Endothelial cell of umbilical vein (primary cell): ENCODE measurements around the gene ADCY2. TPM values are rescaled to one million over a fixed set of nuclear protein-coding genes. Genes with fewer than 3 reads are reported as not detected.

ENCODE experiments used
- BruUV-seq: library from RNA; stranded (reverse); fragments of 400-500 nt; replicated peaks from 2 replicates; lab custom pipeline; 2021; lab: Mats Ljungman, UMichigan
- CTCF ChIA-PET: fragments of 300-600, 350-600 bp; sonication (Branson Sonifier 250); formaldehyde crosslinking; loops from one replicate; lab custom pipeline; 2021; ENCODE audit warnings: antibody characterized with exemption, inconsistent platforms; lab: Charles Lee
- POLR2A ChIA-PET: fragments of 300-600, 350-600 bp; sonication (Branson Sonifier 250); formaldehyde crosslinking; loops from one replicate; lab custom pipeline; 2021; ENCODE audit warnings: antibody characterized with exemption, inconsistent platforms; lab: Charles Lee
- DNase-seq: peaks from one replicate; pipeline ENCODE4 v3.0.0-alpha.2; 2011; ENCODE audit warnings: low read depth, low spot score
- FAIRE-seq: peaks from 2 replicates; lab custom pipeline; 2011; peaks lifted over from hg19 to GRCh38; lab: Jason Lieb, UNC
- H2AFZ ChIP-seq: 2 replicates; pipeline ENCODE4 v1.6.0; 2012; ENCODE audit warnings: low read depth, low read length, control low read depth, inconsistent platforms
- H3K27ac ChIP-seq: 2 replicates; pipeline ENCODE4 v1.5.1; 2011; ENCODE audit warnings: low read depth, mild to moderate bottlenecking, control low read depth, low read length, moderate library complexity; ENCODE audit not compliant: insufficient read depth
- H3K27me3 ChIP-seq, 2 experiments: 2 replicates each; pipeline versions ENCODE4 v1.6.0 to v1.6.1; 2011; ENCODE audit warnings: low read length in 2 of 2, mixed read lengths in 1 of 2; ENCODE audit not compliant: control insufficient read depth in 2 of 2, insufficient read depth in 2 of 2
- H3K36me3 ChIP-seq, 2 experiments: 2 replicates in 1 of 2; 3 replicates in 1 of 2; pipeline ENCODE4 v1.5.1; 2011; ENCODE audit warnings: low read length in 2 of 2, mild to moderate bottlenecking in 1 of 2, moderate library complexity in 1 of 2; ENCODE audit not compliant: control insufficient read depth in 2 of 2, insufficient read depth in 2 of 2; ENCODE audit errors: extremely low read depth in 1 of 2
- H3K4me1 ChIP-seq: 3 replicates; pipeline ENCODE4 v1.5.1; 2011; ENCODE audit warnings: mild to moderate bottlenecking, low read length; ENCODE audit not compliant: control insufficient read depth, insufficient read depth; ENCODE audit errors: extremely low read depth
- H3K4me2 ChIP-seq: 2 replicates; pipeline ENCODE4 v1.6.1; 2011; ENCODE audit warnings: low read length, control low read depth, mixed read lengths; ENCODE audit not compliant: insufficient read depth
- H3K4me3 ChIP-seq, 3 experiments: fragments of 200-600 bp in 1 of 3; sonication (generic), shearing (Covaris generic) in 1 of 3; replicated peaks in 1 of 3; 2 replicates each; pipeline ENCODE4 v1.5.1; 2011 to 2016; ENCODE audit warnings: control low read depth in 3 of 3, low read length in 3 of 3, mild to moderate bottlenecking in 2 of 3, inconsistent platforms in 1 of 3, low read depth in 1 of 3, moderate library complexity in 1 of 3; ENCODE audit not compliant: insufficient read depth in 1 of 3
- H3K79me2 ChIP-seq: 2 replicates; pipeline ENCODE4 v1.6.0; 2012; ENCODE audit warnings: low read length, inconsistent platforms; ENCODE audit not compliant: control insufficient read depth, insufficient read depth
- H3K9ac ChIP-seq: replicated peaks from 2 replicates; pipeline ENCODE3; 2011; ENCODE audit warnings: low read length, control low read depth; ENCODE audit not compliant: insufficient read depth; ENCODE audit errors: extremely low read depth
- H3K9me1 ChIP-seq: replicated peaks from 3 replicates; pipeline ENCODE4 v1.6.0; 2011; ENCODE audit warnings: mild to moderate bottlenecking, low read length; ENCODE audit not compliant: control insufficient read depth, insufficient read depth; ENCODE audit errors: extremely low read depth
- H3K9me3 ChIP-seq: replicated peaks from 2 replicates; pipeline ENCODE4 v1.5.1; 2012; ENCODE audit warnings: low read length, inconsistent platforms; ENCODE audit not compliant: control insufficient read depth, insufficient read depth
- H4K20me1 ChIP-seq: replicated peaks from 2 replicates; pipeline ENCODE3; 2011; ENCODE audit warnings: mild to moderate bottlenecking, low read length; ENCODE audit not compliant: control insufficient read depth, insufficient read depth; ENCODE audit errors: extremely low read depth
- CTCF ChIP-seq, 2 donors: IDR thresholded peaks; 1 replicate in 1 of 2; 2 replicates in 1 of 2; pipeline ENCODE4 v1.5.1; 2011; ENCODE audit warnings: low read length in 2 of 2, mild to moderate bottlenecking in 2 of 2, moderate library complexity in 2 of 2, control low read depth in 1 of 2, inconsistent platforms in 1 of 2, low read depth in 1 of 2; ENCODE audit not compliant: insufficient read depth in 1 of 2; ENCODE audit errors: extremely low read depth in 1 of 2
- EZH2 ChIP-seq: IDR thresholded peaks from 2 replicates; pipeline ENCODE4 v1.6.1; 2012; ENCODE audit warnings: borderline replicate concordance, low read depth, mild to moderate bottlenecking, moderate library complexity, low read length, inconsistent platforms; ENCODE audit not compliant: severe bottlenecking
- FOS ChIP-seq: IDR thresholded peaks from 2 replicates; pipeline ENCODE4 v1.6.1; 2011; ENCODE audit warnings: mild to moderate bottlenecking, low read length, moderate library complexity, borderline replicate concordance; ENCODE audit not compliant: insufficient read depth
- GATA2 ChIP-seq: IDR thresholded peaks from 2 replicates; pipeline ENCODE4 v1.7.0; 2011; ENCODE audit warnings: low read depth, mild to moderate bottlenecking, moderate library complexity, mixed read lengths, low read length; ENCODE audit not compliant: insufficient read length, insufficient read depth
- JUN ChIP-seq: IDR thresholded peaks from 2 replicates; pipeline ENCODE4 v1.6.1; 2011; ENCODE audit warnings: borderline replicate concordance, low read depth; ENCODE audit not compliant: insufficient read length, insufficient read depth
- MAX ChIP-seq: IDR thresholded peaks from 2 replicates; pipeline ENCODE4 v1.6.1; 2011; ENCODE audit not compliant: insufficient read depth, insufficient read length
- MYC ChIP-seq: IDR thresholded peaks from one replicate; pipeline ENCODE4 v1.6.1; 2011; ENCODE audit warnings: mild to moderate bottlenecking, low read depth, low read length
- POLR2A ChIP-seq: IDR thresholded peaks from 2 replicates; pipeline ENCODE4 v1.6.1; 2012; ENCODE audit warnings: low read depth, mild to moderate bottlenecking, control low read depth, low read length
- POLR2AphosphoS5 ChIP-seq: IDR thresholded peaks from 2 replicates; pipeline ENCODE4 v1.6.1; 2012; ENCODE audit warnings: low read depth, mild to moderate bottlenecking, control low read depth, low read length, moderate library complexity; ENCODE audit not compliant: insufficient read depth
- dilution Hi-C: fragments of 300-500 bp; cut with MboI; formaldehyde crosslinking; loops from one replicate; pipeline ENCODE4 v1.15.0; 2019; ENCODE audit warnings: low sequenced_read_pairs; ENCODE audit not compliant: extremely low pct_ligation_motif_present
- intact Hi-C: fragments of 100-400 bp; cut with micrococcal nuclease; formaldehyde crosslinking; loops from one replicate; pipeline ENCODE4 v1.10.0; 2022
- polyA plus RNA-seq, 4 experiments: library from polyadenylated mRNA; depleted of rRNA in 3 of 4; stranded (reverse) in 3 of 4; unstranded in 1 of 4; fragments of >200 nt; gene quantifications; 2 replicates each; pipeline versions ENCODE4 v1.2.1 to v1.2.3, GENCODE V29; 2011 to 2012; ENCODE audit warnings: missing spikeins in 1 of 4
- total RNA-seq: library from RNA; stranded (reverse); gene quantifications from 2 replicates; pipeline ENCODE4 v1.2.3, GENCODE V29; 2021

The ADCY2 gene
- total and polyA plus RNA-seq, 2 donors (not counting 3 experiments of a cell fraction or from before 2014, with no cell fraction given): under 0.01 TPM; not detected in 1

GRCh38 chr5:7813007-7813406, 417.1 kb downstream of the ADCY2 start:
- dilution Hi-C loops: no loop called here
- Histone ChIP-seq H3K27ac (no peak overlapping the region), H3K4me2 (no peak overlapping the region), H3K4me1 (no peaks in the 10 kb centered on the region), H3K9me1 (no peaks in the 10 kb centered on the region), H4K20me1 (no peaks in the 10 kb centered on the region), H2AFZ (no peak overlapping the region), H3K9me3 (no peaks in the 10 kb centered on the region), H3K4me3 (no peak overlapping the region), H3K36me3 (no peaks in the 10 kb centered on the region), H3K27me3 (no peaks in the 10 kb centered on the region), H3K79me2 (no peaks in the 10 kb centered on the region), H3K9ac (no peak overlapping the region)
- DNase-seq: no peak
- ChIA-PET POLR2A (no interaction called here), CTCF (interaction anchor here (1.3 kb wide), 1 partner anchor 38 kb away, joined by 3 read pairs; the partner anchor contains the start of gene CFAP90)
- intact Hi-C loops: no loop called here
- FAIRE-seq: no peak
- no TSS peak for BruUV-seq
- no peak for TF ChIP-seq FOS

GRCh38 chr5:7813576-7813975, 417.6 kb downstream of the ADCY2 start:
- H3K36me3 ChIP-seq: no peaks in the 10 kb centered on the region
- H3K9me1 ChIP-seq: no peaks in the 10 kb centered on the region
- CTCF ChIA-PET: interaction anchor here (0.7 to 1.2 kb wide), 2 partner anchors 9 to 37 kb away, joined by 4 read pairs; partner anchors contain the start of gene CFAP90
- DNase-seq (no peak), FAIRE-seq (no peak)
- dilution Hi-C loops (no loop called here), intact Hi-C loops (no loop called here)
- no peak overlapping the region for H3K9ac ChIP-seq
- H2AFZ ChIP-seq: no peak overlapping the region
- no peaks in the 10 kb centered on the region for H4K20me1 ChIP-seq
- H3K4me2 ChIP-seq: no peak overlapping the region
- POLR2A ChIA-PET: no interaction called here
- H3K27me3 ChIP-seq: no peaks in the 10 kb centered on the region
- no peaks in the 10 kb centered on the region for H3K79me2 ChIP-seq
- no peak overlapping the region for H3K4me3 ChIP-seq
- no peaks in the 10 kb centered on the region for H3K4me1 ChIP-seq
- BruUV-seq: no TSS peak
- no peak for TF ChIP-seq EZH2
- TF ChIP-seq MYC: no peak
- TF ChIP-seq GATA2: no peak
- TF ChIP-seq CTCF (IDR thresholded peaks at IDR 0.05; ENCODE audit: extremely low read depth in 1 of 2, insufficient read depth in 1 of 2, low read depth in 1 of 2, low read length in 2 of 2): no peak
- no peak for TF ChIP-seq FOS
- no peak for TF ChIP-seq MAX
- no peak for TF ChIP-seq JUN
- TF ChIP-seq POLR2AphosphoS5: no peak
- no peak for TF ChIP-seq POLR2A
- H3K9me3 ChIP-seq: no peaks in the 10 kb centered on the region
- H3K27ac ChIP-seq: no peak overlapping the region
